Heart left ventricle (tissue), 13 donors: ENCODE results near the gene FZD8.

ENCODE experiments used
- POLR2A ChIP-seq, 2 donors: fragments of 450-650 bp; IDR thresholded peaks; one replicate each; pipeline ENCODE4 v1.6.1; 2017; ENCODE audit warnings: antibody characterized with exemption in 2 of 2, mild to moderate bottlenecking in 2 of 2, moderate library complexity in 2 of 2
- TF ChIP-seq, protein P1 (sequence below), 12 donors: fragments of 200-600 bp; sonication (generic) in 4 of 12; IDR thresholded peaks; one replicate each; pipeline versions ENCODE4 v1.5.0 to v1.8.0; 2018 to 2022; ENCODE audit warnings: antibody characterized with exemption in 12 of 12, mild to moderate bottlenecking in 5 of 12
- donor health status: ischemic (EF 13 %, LVEDD 7.1; RV severe dilation, severe dysfunction).
- donor health status: DM: no; HTN: yes; CAD: no.
- donor health status: DM: no; HTN: no; CAD: no.
- donor health status: ischemic (EF 25% LVEDD 6.9; RV normal size, moderate dysfunction).
- donor health status: ischemic (EF 25% LVEDD 5.7; RV mildly dilated, moderate dysfunction).
- donor health status: ischemic (EF 35%, LVEDD 5.7; RV mildly dilated, moderate dysfunction).
- donor health status: nonischemic (EF 11% LVEDD 7.7; RV severe dilation, severe dysfunction).
- donor health status: DM: yes; HTN: yes; CAD: no.
- donor health status: PGD.
- donor health status: ischemic (EF 29% LVEDD 5.4; RV normal size, mild dysfunction).
- donor health status: nonischemic (EF 23%, LVEDD 6.1; RV moderate dilation, normal function).

- TF ChIP-seq, protein P1, sequence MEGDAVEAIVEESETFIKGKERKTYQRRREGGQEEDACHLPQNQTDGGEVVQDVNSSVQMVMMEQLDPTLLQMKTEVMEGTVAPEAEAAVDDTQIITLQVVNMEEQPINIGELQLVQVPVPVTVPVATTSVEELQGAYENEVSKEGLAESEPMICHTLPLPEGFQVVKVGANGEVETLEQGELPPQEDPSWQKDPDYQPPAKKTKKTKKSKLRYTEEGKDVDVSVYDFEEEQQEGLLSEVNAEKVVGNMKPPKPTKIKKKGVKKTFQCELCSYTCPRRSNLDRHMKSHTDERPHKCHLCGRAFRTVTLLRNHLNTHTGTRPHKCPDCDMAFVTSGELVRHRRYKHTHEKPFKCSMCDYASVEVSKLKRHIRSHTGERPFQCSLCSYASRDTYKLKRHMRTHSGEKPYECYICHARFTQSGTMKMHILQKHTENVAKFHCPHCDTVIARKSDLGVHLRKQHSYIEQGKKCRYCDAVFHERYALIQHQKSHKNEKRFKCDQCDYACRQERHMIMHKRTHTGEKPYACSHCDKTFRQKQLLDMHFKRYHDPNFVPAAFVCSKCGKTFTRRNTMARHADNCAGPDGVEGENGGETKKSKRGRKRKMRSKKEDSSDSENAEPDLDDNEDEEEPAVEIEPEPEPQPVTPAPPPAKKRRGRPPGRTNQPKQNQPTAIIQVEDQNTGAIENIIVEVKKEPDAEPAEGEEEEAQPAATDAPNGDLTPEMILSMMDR (IDR thresholded peaks at IDR 0.05), result no peak
- TF ChIP-seq POLR2A (IDR thresholded peaks at IDR 0.05), result no peak
Observed at GRCh38 chr10:35657621-35658020, 15.5 kb upstream of the FZD8 start.
